Measurements from ENCODE around the gene ANKRA2.

DNA sequence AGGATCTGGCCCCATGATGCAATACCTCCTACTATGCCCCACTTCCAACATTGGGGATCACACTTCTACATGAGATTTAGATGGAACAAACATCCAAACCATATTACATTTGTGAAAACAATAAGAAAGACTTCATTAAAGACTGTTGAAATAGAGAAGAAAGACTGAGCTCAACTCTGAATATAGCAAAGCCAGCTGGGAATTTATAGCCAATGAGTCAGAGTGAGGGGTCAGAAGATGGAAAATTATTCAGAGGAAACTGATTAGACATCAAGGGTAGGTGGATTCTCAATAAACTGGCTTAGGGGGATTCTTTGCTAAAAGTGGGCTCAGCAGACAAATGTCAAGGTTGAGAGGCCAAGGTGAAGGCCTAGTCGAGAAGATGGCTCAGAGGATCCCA is 41.6 kb downstream of the ANKRA2 start:
- TF ChIP-seq, protein P1, sequence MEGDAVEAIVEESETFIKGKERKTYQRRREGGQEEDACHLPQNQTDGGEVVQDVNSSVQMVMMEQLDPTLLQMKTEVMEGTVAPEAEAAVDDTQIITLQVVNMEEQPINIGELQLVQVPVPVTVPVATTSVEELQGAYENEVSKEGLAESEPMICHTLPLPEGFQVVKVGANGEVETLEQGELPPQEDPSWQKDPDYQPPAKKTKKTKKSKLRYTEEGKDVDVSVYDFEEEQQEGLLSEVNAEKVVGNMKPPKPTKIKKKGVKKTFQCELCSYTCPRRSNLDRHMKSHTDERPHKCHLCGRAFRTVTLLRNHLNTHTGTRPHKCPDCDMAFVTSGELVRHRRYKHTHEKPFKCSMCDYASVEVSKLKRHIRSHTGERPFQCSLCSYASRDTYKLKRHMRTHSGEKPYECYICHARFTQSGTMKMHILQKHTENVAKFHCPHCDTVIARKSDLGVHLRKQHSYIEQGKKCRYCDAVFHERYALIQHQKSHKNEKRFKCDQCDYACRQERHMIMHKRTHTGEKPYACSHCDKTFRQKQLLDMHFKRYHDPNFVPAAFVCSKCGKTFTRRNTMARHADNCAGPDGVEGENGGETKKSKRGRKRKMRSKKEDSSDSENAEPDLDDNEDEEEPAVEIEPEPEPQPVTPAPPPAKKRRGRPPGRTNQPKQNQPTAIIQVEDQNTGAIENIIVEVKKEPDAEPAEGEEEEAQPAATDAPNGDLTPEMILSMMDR (IDR thresholded peaks at IDR 0.05; ENCODE audit: low read depth, low read length, poor library complexity, severe bottlenecking) = no peak
- TF ChIP-seq EZH2phosphoT487 (IDR thresholded peaks at IDR 0.05; ENCODE audit: borderline replicate concordance, low read length) = no peak
